Measurements from ENCODE around the gene JUN. TPM values are rescaled to one million over a fixed set of nuclear protein-coding genes. Genes with fewer than 3 reads are reported as not detected.

JUN gene
- total and polyA plus RNA-seq, 2 experiments from 2014 or later = 23.3 to 28.5 TPM

DNA sequence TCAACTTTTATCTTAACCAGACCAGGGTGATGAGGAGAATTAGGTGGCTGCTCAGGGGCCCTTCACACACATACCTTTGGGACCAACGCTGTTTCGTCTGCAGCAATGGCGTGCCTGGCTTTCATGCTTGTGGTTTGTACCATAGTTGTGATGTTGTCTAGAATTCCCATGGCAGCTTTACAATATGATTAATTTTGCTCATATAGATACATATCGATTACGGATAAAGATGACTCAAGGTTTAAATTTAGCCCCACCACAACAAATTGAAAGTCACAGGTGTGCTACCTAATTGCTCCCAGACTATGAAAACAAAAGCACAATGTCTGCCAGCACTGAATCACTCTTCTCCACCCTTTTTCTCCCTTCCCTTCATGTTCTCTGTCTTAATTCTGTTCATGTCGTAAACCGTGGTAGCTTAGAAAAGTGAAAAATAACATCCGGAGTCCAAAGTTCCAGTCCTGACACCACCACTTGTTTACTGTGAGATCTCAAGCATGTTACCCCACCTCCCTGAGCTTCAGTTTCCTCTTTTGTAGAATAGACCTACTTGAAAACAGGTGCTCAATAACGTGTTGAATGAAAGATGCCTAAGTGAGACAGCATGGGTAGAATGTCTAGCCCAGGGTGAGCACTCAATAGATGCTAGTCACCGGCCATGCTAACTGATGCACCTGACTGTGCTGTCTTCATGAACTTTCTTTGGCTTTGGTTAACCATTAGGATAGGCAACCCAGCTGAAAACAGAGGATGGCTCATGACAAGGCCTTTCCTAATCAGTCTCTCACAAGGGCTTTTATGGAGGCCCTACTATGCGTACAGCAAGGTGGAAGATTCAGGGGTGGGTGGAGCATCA is 22.1 kb upstream of the JUN start:
- Histone ChIP-seq H3K36me3 (ENCODE audit: insufficient read depth) (no peaks in the 10 kb centered on the region), H3K27me3 (ENCODE audit: insufficient read depth) (no peaks in the 10 kb centered on the region), H3K4me2 (no peak overlapping the region), H3K4me1 (ENCODE audit: insufficient read depth) (no peaks in the 10 kb centered on the region), H3K4me3 (no peak overlapping the region), H3F3A (replicated peaks; ENCODE audit: low read depth) (no peaks in the 10 kb centered on the region), H3K9me2 (ENCODE audit: insufficient read depth) (no peaks in the 10 kb centered on the region), H2AFZ (no peak overlapping the region), H3K79me2 (replicated peaks; ENCODE audit: insufficient read depth) (no peaks in the 10 kb centered on the region), H4K20me1 (replicated peaks; ENCODE audit: insufficient read depth) (no peaks in the 10 kb centered on the region), H3K27ac (ENCODE audit: low read depth) (no peak overlapping the region)
- ATAC-seq = no peak
- no peak overlapping the region for H3K27ac Mint-ChIP-seq
- no peak for DNase-seq (ENCODE audit: low spot score)
- H3K4me1 Mint-ChIP-seq = peaks cover 8% of the 10 kb centered on the region
- H3K36me3 Mint-ChIP-seq (ENCODE audit: low read depth) = no peaks in the 10 kb centered on the region
- H3K4me3 Mint-ChIP-seq = no peak overlapping the region
- TF ChIP-seq EZH2phosphoT487 (IDR thresholded peaks at IDR 0.05; ENCODE audit: unreplicated experiment) (no peak), NANOG (IDR thresholded peaks at IDR 0.05; ENCODE audit: borderline replicate concordance) (no peak), STAT1 (IDR thresholded peaks at IDR 0.05; ENCODE audit: unreplicated experiment) (no peak), POLR2AphosphoS5 (IDR thresholded peaks at IDR 0.05; ENCODE audit: low read depth) (no peak), ZNF331 (CRISPR knock-in tag; IDR thresholded peaks at IDR 0.05; ENCODE audit: low read depth) (no peak), CREB1 (CRISPR knock-in tag; IDR thresholded peaks at IDR 0.05; ENCODE audit: low read depth) (no peak), ZNF114 (CRISPR knock-in tag; IDR thresholded peaks at IDR 0.05) (no peak), EZH2 (IDR thresholded peaks at IDR 0.05; ENCODE audit: low read depth, unreplicated experiment) (no peak), JUNB (IDR thresholded peaks at IDR 0.05; ENCODE audit: unreplicated experiment) (no peak)
- TF ChIP-seq, protein P1, sequence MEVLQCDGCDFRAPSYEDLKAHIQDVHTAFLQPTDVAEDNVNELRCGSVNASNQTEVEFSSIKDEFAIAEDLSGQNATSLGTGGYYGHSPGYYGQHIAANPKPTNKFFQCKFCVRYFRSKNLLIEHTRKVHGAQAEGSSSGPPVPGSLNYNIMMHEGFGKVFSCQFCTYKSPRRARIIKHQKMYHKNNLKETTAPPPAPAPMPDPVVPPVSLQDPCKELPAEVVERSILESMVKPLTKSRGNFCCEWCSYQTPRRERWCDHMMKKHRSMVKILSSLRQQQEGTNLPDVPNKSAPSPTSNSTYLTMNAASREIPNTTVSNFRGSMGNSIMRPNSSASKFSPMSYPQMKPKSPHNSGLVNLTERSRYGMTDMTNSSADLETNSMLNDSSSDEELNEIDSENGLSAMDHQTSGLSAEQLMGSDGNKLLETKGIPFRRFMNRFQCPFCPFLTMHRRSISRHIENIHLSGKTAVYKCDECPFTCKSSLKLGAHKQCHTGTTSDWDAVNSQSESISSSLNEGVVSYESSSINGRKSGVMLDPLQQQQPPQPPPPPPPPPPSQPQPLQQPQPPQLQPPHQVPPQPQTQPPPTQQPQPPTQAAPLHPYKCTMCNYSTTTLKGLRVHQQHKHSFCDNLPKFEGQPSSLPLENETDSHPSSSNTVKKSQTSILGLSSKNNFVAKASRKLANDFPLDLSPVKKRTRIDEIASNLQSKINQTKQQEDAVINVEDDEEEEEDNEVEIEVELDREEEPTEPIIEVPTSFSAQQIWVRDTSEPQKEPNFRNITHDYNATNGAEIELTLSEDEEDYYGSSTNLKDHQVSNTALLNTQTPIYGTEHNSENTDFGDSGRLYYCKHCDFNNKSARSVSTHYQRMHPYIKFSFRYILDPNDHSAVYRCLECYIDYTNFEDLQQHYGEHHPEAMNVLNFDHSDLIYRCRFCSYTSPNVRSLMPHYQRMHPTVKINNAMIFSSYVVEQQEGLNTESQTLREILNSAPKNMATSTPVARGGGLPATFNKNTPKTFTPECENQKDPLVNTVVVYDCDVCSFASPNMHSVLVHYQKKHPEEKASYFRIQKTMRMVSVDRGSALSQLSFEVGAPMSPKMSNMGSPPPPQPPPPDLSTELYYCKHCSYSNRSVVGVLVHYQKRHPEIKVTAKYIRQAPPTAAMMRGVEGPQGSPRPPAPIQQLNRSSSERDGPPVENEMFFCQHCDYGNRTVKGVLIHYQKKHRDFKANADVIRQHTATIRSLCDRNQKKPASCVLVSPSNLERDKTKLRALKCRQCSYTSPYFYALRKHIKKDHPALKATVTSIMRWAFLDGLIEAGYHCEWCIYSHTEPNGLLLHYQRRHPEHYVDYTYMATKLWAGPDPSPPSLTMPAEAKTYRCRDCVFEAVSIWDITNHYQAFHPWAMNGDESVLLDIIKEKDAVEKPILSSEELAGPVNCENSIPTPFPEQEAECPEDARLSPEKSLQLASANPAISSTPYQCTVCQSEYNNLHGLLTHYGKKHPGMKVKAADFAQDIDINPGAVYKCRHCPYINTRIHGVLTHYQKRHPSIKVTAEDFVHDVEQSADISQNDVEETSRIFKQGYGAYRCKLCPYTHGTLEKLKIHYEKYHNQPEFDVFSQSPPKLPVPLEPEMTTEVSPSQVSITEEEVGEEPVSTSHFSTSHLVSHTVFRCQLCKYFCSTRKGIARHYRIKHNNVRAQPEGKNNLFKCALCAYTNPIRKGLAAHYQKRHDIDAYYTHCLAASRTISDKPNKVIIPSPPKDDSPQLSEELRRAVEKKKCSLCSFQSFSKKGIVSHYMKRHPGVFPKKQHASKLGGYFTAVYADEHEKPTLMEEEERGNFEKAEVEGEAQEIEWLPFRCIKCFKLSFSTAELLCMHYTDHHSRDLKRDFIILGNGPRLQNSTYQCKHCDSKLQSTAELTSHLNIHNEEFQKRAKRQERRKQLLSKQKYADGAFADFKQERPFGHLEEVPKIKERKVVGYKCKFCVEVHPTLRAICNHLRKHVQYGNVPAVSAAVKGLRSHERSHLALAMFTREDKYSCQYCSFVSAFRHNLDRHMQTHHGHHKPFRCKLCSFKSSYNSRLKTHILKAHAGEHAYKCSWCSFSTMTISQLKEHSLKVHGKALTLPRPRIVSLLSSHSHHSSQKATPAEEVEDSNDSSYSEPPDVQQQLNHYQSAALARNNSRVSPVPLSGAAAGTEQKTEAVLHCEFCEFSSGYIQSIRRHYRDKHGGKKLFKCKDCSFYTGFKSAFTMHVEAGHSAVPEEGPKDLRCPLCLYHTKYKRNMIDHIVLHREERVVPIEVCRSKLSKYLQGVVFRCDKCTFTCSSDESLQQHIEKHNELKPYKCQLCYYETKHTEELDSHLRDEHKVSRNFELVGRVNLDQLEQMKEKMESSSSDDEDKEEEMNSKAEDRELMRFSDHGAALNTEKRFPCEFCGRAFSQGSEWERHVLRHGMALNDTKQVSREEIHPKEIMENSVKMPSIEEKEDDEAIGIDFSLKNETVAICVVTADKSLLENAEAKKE (CRISPR knock-in tag; IDR thresholded peaks at IDR 0.05) = no peak
- TF ChIP-seq, protein P2, sequence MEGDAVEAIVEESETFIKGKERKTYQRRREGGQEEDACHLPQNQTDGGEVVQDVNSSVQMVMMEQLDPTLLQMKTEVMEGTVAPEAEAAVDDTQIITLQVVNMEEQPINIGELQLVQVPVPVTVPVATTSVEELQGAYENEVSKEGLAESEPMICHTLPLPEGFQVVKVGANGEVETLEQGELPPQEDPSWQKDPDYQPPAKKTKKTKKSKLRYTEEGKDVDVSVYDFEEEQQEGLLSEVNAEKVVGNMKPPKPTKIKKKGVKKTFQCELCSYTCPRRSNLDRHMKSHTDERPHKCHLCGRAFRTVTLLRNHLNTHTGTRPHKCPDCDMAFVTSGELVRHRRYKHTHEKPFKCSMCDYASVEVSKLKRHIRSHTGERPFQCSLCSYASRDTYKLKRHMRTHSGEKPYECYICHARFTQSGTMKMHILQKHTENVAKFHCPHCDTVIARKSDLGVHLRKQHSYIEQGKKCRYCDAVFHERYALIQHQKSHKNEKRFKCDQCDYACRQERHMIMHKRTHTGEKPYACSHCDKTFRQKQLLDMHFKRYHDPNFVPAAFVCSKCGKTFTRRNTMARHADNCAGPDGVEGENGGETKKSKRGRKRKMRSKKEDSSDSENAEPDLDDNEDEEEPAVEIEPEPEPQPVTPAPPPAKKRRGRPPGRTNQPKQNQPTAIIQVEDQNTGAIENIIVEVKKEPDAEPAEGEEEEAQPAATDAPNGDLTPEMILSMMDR (conservative IDR thresholded peaks at IDR 0.05; ENCODE audit: low read depth in 2 of 2) = no peak
- TF ChIP-seq, protein P3, sequence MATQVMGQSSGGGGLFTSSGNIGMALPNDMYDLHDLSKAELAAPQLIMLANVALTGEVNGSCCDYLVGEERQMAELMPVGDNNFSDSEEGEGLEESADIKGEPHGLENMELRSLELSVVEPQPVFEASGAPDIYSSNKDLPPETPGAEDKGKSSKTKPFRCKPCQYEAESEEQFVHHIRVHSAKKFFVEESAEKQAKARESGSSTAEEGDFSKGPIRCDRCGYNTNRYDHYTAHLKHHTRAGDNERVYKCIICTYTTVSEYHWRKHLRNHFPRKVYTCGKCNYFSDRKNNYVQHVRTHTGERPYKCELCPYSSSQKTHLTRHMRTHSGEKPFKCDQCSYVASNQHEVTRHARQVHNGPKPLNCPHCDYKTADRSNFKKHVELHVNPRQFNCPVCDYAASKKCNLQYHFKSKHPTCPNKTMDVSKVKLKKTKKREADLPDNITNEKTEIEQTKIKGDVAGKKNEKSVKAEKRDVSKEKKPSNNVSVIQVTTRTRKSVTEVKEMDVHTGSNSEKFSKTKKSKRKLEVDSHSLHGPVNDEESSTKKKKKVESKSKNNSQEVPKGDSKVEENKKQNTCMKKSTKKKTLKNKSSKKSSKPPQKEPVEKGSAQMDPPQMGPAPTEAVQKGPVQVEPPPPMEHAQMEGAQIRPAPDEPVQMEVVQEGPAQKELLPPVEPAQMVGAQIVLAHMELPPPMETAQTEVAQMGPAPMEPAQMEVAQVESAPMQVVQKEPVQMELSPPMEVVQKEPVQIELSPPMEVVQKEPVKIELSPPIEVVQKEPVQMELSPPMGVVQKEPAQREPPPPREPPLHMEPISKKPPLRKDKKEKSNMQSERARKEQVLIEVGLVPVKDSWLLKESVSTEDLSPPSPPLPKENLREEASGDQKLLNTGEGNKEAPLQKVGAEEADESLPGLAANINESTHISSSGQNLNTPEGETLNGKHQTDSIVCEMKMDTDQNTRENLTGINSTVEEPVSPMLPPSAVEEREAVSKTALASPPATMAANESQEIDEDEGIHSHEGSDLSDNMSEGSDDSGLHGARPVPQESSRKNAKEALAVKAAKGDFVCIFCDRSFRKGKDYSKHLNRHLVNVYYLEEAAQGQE (IDR thresholded peaks at IDR 0.05; ENCODE audit: unreplicated experiment) = no peak
- TF ChIP-seq, protein P4, sequence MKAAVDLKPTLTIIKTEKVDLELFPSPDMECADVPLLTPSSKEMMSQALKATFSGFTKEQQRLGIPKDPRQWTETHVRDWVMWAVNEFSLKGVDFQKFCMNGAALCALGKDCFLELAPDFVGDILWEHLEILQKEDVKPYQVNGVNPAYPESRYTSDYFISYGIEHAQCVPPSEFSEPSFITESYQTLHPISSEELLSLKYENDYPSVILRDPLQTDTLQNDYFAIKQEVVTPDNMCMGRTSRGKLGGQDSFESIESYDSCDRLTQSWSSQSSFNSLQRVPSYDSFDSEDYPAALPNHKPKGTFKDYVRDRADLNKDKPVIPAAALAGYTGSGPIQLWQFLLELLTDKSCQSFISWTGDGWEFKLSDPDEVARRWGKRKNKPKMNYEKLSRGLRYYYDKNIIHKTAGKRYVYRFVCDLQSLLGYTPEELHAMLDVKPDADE (IDR thresholded peaks at IDR 0.05) = no peak
- H3K9me3 Mint-ChIP-seq = no peaks in the 10 kb centered on the region
- H3K27me3 Mint-ChIP-seq (ENCODE audit: insufficient read depth, low read depth, poor library complexity) = peaks cover 2% of the 10 kb centered on the region

Data from GM23338 (cell line).